Inferior parietal cortex (tissue), 1 donor: Measurements from ENCODE around the gene PCNT.
"Not testable (repeated sequence)": the region's sequence is repeated elsewhere in the genome, so short reads cannot be mapped to it uniquely, and the experiment has no call there.

Experiments used
- DNase-seq: peaks from one replicate; pipeline ENCODE4 v3.0.0-alpha.2; 2016; ENCODE audit errors: extremely low spot score

PCNT gene

GRCh38 chr21:46403234-46403811 is 79.4 kb downstream of the PCNT start:
- not testable (repeated sequence) for DNase-seq

GRCh38 chr21:46404306-46404705 is 80.3 kb downstream of the PCNT start:
- no peak for DNase-seq

- no peak for DNase-seq
These were observed 82.0 kb downstream of the PCNT start for GRCh38 chr21:46406001-46406400.

GRCh38 chr21:46409641-46410406 is 85.9 kb downstream of the PCNT start:
- DNase-seq: no peak

GRCh38 chr21:46410516-46410915 is 86.6 kb downstream of the PCNT start:
- no peak for DNase-seq

GRCh38 chr21:46411236-46411635 is 87.3 kb downstream of the PCNT start:
- no peak for DNase-seq

GRCh38 chr21:46411691-46412090 is 87.7 kb downstream of the PCNT start:
- DNase-seq: no peak

GRCh38 chr21:46412521-46413364 is 88.8 kb downstream of the PCNT start:
- DNase-seq: no peak

GRCh38 chr21:46413365-46413696 is 89.4 kb downstream of the PCNT start:
- no peak for DNase-seq

GRCh38 chr21:46414965-46415275 is 91.0 kb downstream of the PCNT start:
- DNase-seq: no peak

GRCh38 chr21:46416551-46416950 is 92.6 kb downstream of the PCNT start:
- DNase-seq: no peak

- no peak for DNase-seq
These were observed 94.5 kb downstream of the PCNT start for GRCh38 chr21:46418265-46418946.

GRCh38 chr21:46420241-46421190 is 96.6 kb downstream of the PCNT start:
- DNase-seq: no peak

- DNase-seq: no peak
These were observed 97.3 kb downstream of the PCNT start for GRCh38 chr21:46421191-46421750.

GRCh38 chr21:46421756-46422555 is 98.0 kb downstream of the PCNT start:
- no peak for DNase-seq

- no peak for DNase-seq
These were observed 98.8 kb downstream of the PCNT start for GRCh38 chr21:46422636-46423241.

GRCh38 chr21:46423546-46424038 is 99.6 kb downstream of the PCNT start:
- DNase-seq: no peak

- no peak for DNase-seq
These were observed 100.2 kb downstream of the PCNT start for GRCh38 chr21:46424039-46424591.

GRCh38 chr21:46424621-46425020 is 100.7 kb downstream of the PCNT start:
- DNase-seq: no peak
